GM12872 (cell line): ENCODE measurements around the gene GOT1.

Experiments
- CTCF ChIP-seq: IDR thresholded peaks from 3 replicates; pipeline ENCODE4 v1.5.1; 2011; ENCODE audit warnings: low read depth, mild to moderate bottlenecking, low read length, moderate library complexity; ENCODE audit not compliant: insufficient read depth

GOT1 gene

GRCh38 chr10:99430451-99431189, at the start of gene GOT1:
GOT1 (minus strand) TSS chr10:99430624; CDS start chr10:99430565, 59 bp downstream.
- no peak for TF ChIP-seq CTCF

DNA sequence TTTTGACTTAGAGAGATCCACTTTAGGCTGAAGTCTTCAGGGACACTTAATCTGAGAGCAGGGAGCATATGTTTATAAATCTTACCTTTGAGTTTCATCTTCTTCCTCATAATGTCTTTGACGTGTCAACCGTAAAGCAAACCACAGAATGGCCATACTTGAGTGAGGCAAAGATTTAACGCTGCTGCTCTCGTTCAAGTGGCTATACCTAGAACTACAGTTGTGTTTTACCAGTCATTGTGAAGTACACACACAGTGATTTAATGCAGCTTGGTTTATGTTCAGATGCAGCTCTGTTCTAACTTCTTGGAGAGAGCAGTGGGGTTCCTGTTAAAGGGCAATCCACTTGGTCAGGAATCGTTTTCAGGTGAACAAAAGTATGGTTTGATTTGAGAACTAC, 39.9 kb upstream of the GOT1 start:
- no peak for TF ChIP-seq CTCF

DNA sequence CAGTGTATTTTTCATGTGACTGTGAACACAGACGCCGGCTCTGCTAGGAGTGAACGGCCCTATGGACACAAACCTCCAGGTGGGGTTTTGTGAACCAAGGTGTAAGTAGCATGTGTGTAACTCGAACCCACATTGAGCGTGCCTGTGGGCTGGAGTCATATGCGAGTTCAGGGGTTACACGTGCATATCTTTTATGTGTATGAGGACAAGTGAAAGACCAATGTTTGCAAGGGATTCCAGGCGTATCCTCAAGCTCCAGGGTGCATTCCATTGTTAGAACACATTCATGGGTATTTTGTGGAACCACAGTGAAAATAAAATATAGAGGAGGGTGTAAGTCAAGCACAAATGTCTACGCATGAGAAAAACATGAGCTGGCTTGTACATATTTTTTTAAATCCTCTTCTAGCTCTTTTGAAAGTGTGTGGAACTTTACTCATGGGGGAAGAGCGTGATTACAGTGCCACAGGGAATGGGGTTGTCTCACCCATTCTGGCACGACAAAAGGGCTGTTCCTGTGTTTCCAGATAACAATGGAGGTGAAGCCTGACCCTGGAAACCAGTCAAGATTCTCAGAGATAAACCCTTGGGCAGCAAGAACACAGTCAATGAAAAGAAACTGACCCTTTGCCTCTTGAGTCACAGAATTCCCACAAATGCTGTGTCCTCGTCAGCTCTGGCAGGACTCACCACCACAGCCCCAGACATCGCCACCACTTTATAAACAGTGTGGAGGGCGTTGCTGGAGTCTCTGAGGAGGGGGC, 37.0 kb upstream of the GOT1 start:
- no peak for TF ChIP-seq CTCF

DNA sequence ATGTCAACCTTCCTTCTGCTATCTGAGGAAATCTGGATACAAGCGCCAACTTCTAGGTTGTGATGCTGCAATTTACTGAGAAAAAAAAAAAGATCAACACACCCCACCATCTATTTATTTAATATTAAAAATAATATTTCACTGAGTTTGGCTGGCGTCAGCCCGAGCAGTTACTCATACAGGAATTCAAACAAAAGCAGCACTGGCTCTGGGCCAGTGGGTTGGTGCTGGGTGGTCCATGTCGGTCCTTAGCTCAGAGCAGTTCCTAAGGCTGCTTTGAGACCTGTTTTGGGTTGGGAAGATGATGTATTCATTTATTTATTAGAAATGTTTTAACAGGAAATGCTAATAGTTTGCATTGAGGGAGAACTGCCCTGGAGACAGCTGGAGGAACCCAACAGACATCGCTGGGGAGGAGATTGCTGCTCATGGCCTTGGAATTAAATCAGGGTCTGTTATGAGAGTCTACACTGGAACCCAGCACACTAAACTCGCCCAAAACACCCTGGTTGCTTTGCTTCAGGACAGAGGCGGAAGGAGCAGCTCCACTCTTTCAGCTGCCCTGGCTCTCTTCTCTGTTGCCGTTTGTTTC, 36.3 kb upstream of the GOT1 start:
- no peak for TF ChIP-seq CTCF

GRCh38 chr10:99461230-99461629, 30.8 kb upstream of the GOT1 start:
- TF ChIP-seq CTCF, result no peak

DNA sequence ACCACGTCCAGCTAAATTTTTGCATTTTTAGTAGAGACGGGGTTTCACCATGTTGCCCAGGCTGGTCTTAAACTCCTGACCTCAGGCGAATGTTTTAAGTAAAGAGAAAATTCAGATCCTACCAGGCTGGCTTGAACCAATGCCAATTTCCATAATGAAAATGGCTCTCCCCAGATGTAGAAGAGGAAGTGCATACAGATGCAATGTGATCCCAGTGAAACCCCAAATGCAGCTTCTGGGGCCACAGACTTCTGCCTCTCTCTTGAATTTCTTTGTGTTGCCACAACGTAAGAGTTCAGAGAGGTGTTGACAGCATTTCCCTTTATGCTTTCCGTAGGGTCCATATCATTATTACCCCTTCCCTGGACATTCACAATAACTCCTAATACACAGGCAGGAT, 29.6 kb upstream of the GOT1 start:
- no peak for TF ChIP-seq CTCF

- no peak for TF ChIP-seq CTCF
Measured at GRCh38 chr10:99459217-99459616, 28.8 kb upstream of the GOT1 start.
